ENCODE results near the gene CTSL.

GRCh38 chr9:87684627-87685219 lies 41.2 kb upstream of the CTSL start:
- TF ChIP-seq ZNF501 (tag by site-specific recombination; IDR thresholded peaks at IDR 0.05) (no peak), ZNF274 (IDR thresholded peaks at IDR 0.05; ENCODE audit: low read length) (no peak), ZNF274 (tag by site-specific recombination; IDR thresholded peaks at IDR 0.05; ENCODE audit: borderline replicate concordance) (no peak)
